Smooth muscle cell (in vitro differentiated cells): ENCODE data around the gene DUS2. TPM values are rescaled to one million over a fixed set of nuclear protein-coding genes. Genes with fewer than 3 reads are reported as not detected.

Experiments used
- DNase-seq: peaks from one replicate; lab custom pipeline; 2025; ENCODE audit not compliant: unreplicated experiment; lab: John Stamatoyannopoulos, UW
- H2AFZ ChIP-seq: fragments of 200-600 bp; sonication (generic); 2 replicates; pipeline ENCODE4 v1.6.0; 2016; ENCODE audit warnings: antibody characterized with exemption, low read depth, mild to moderate bottlenecking
- H3F3A ChIP-seq: fragments of 200-600 bp; sonication (generic); 2 replicates; pipeline ENCODE4 v1.6.0; 2017; ENCODE audit warnings: antibody characterized with exemption, low read depth
- H3K27ac ChIP-seq: fragments of 200-600 bp; sonication (generic); 2 replicates; pipeline ENCODE4 v1.5.1; 2016; ENCODE audit warnings: low read depth, mild to moderate bottlenecking
- H3K27me3 ChIP-seq: fragments of 200-600 bp; sonication (generic); 2 replicates; pipeline ENCODE4 v1.6.1; 2016; ENCODE audit warnings: low read depth, mild to moderate bottlenecking
- H3K36me3 ChIP-seq: fragments of 200-600 bp; sonication (generic); 2 replicates; pipeline ENCODE4 v1.5.1; 2016; ENCODE audit warnings: low read depth
- H3K4me1 ChIP-seq: fragments of 200-600 bp; sonication (generic); 2 replicates; pipeline ENCODE4 v1.5.1; 2016; ENCODE audit warnings: low read depth
- H3K4me2 ChIP-seq: fragments of 200-600 bp; sonication (generic); 2 replicates; pipeline ENCODE4 v1.6.0; 2016; ENCODE audit warnings: mild to moderate bottlenecking
- H3K4me3 ChIP-seq: fragments of 200-600 bp; sonication (generic); 2 replicates; pipeline ENCODE4 v1.5.1; 2016; ENCODE audit warnings: mild to moderate bottlenecking
- H3K79me2 ChIP-seq: fragments of 200-600 bp; sonication (generic); 2 replicates; pipeline ENCODE4 v1.6.0; 2016; ENCODE audit warnings: low read depth, mild to moderate bottlenecking
- H3K9ac ChIP-seq: fragments of 200-600 bp; sonication (generic); 2 replicates; pipeline ENCODE4 v1.6.0; 2016; ENCODE audit warnings: low read depth
- H3K9me3 ChIP-seq: fragments of 200-600 bp; sonication (generic); replicated peaks from 2 replicates; pipeline ENCODE4 v1.5.1; 2016; ENCODE audit warnings: low read depth
- H4K20me1 ChIP-seq: fragments of 200-600 bp; sonication (generic); 2 replicates; pipeline ENCODE4 v1.6.0; 2016; ENCODE audit warnings: low read depth
- CTCF ChIP-seq: fragments of 200-600 bp; sonication (generic); IDR thresholded peaks from 2 replicates; pipeline ENCODE4 v1.5.1; 2017; ENCODE audit warnings: borderline replicate concordance, mild to moderate bottlenecking, antibody characterized with exemption; ENCODE audit not compliant: insufficient read depth, poor library complexity, severe bottlenecking
- WGBS: methylation state at CpG from one replicate; pipeline ENCODE4 v1.1.7; 2016; ENCODE audit warnings: low lambda C conversion rate; 5-methylcytosine and 5-hydroxymethylcytosine counted together
- polyA plus RNA-seq: library from polyadenylated mRNA; unstranded; fragments of >200 nt; fragmentation: Nextera tagmentation; extraction: Ambion mirVana; gene quantifications from 2 replicates; pipeline ENCODE4 v1.2.1, GENCODE V29; 2016
- total RNA-seq: library from RNA; depleted of rRNA; stranded (reverse); fragments of >200 nt; gene quantifications from 2 replicates; pipeline ENCODE4 v1.2.3, GENCODE V29; 2014

DUS2 gene
- total and polyA plus RNA-seq, 2 experiments from 2014 or later = 12.1 to 23.5 TPM

- Histone ChIP-seq H4K20me1 (no peaks in the 10 kb centered on the region), H2AFZ (no peak overlapping the region), H3K9ac (no peak overlapping the region), H3F3A (no peaks in the 10 kb centered on the region), H3K9me3 (no peaks in the 10 kb centered on the region), H3K79me2 (no peaks in the 10 kb centered on the region), H3K27me3 (no peaks in the 10 kb centered on the region), H3K36me3 (no peaks in the 10 kb centered on the region), H3K4me1 (no peaks in the 10 kb centered on the region), H3K4me3 (no peak overlapping the region), H3K4me2 (no peak overlapping the region), H3K27ac (no peak overlapping the region)
- WGBS = 85% methylated on average over 3 of the region's 3 CpGs
- no peak for DNase-seq
- no peak for TF ChIP-seq CTCF
Observed at GRCh38 chr16:67988675-67989074, 34.4 kb upstream of the DUS2 start.

GRCh38 chr16:67989322-67990017 lies 33.6 kb upstream of the DUS2 start:
- H4K20me1 ChIP-seq = no peaks in the 10 kb centered on the region
- H3K36me3 ChIP-seq = no peaks in the 10 kb centered on the region
- no peak overlapping the region for H3K4me3 ChIP-seq
- H3K4me1 ChIP-seq = no peaks in the 10 kb centered on the region
- no peak for DNase-seq
- no peak overlapping the region for H2AFZ ChIP-seq
- no peaks in the 10 kb centered on the region for H3K27me3 ChIP-seq
- no peak for TF ChIP-seq CTCF
- no peak overlapping the region for H3K9ac ChIP-seq
- no peaks in the 10 kb centered on the region for H3K9me3 ChIP-seq
- H3K27ac ChIP-seq = no peak overlapping the region
- no peaks in the 10 kb centered on the region for H3K79me2 ChIP-seq
- H3F3A ChIP-seq = no peaks in the 10 kb centered on the region
- no peak overlapping the region for H3K4me2 ChIP-seq
- WGBS = 81% methylated on average over 8 of the region's 8 CpGs

- Histone ChIP-seq H3K4me1 (no peaks in the 10 kb centered on the region), H3K9ac (no peak overlapping the region), H3K27me3 (no peaks in the 10 kb centered on the region), H2AFZ (no peak overlapping the region), H3K27ac (no peak overlapping the region), H3K79me2 (no peaks in the 10 kb centered on the region), H3F3A (no peaks in the 10 kb centered on the region), H3K9me3 (no peaks in the 10 kb centered on the region), H4K20me1 (no peaks in the 10 kb centered on the region), H3K4me3 (no peak overlapping the region), H3K4me2 (no peak overlapping the region), H3K36me3 (no peaks in the 10 kb centered on the region)
- TF ChIP-seq CTCF = no peak
- WGBS = 91% methylated on average over 6 of the region's 6 CpGs
- DNase-seq = no peak
Observed at GRCh38 chr16:67990018-67990386, 33.1 kb upstream of the DUS2 start.

- H4K20me1 ChIP-seq = no peaks in the 10 kb centered on the region
- H3K4me1 ChIP-seq = no peaks in the 10 kb centered on the region
- H3K36me3 ChIP-seq = no peaks in the 10 kb centered on the region
- no peak overlapping the region for H2AFZ ChIP-seq
- H3K9ac ChIP-seq = no peak overlapping the region
- peak overlapping the region; percentile 85 for H3K4me2 ChIP-seq
- no peak overlapping the region for H3K4me3 ChIP-seq
- H3K79me2 ChIP-seq = no peaks in the 10 kb centered on the region
- H3K27me3 ChIP-seq = no peaks in the 10 kb centered on the region
- 85% methylated on average over 20 of the region's 20 CpGs for WGBS
- TF ChIP-seq CTCF = no peak
- DNase-seq = no peak
- H3K9me3 ChIP-seq = no peaks in the 10 kb centered on the region
- no peak overlapping the region for H3K27ac ChIP-seq
- H3F3A ChIP-seq = no peaks in the 10 kb centered on the region
Observed at GRCh38 chr16:67992661-67993206, 30.4 kb upstream of the DUS2 start.
